Measurements from ENCODE around the gene CELF4.

DNA sequence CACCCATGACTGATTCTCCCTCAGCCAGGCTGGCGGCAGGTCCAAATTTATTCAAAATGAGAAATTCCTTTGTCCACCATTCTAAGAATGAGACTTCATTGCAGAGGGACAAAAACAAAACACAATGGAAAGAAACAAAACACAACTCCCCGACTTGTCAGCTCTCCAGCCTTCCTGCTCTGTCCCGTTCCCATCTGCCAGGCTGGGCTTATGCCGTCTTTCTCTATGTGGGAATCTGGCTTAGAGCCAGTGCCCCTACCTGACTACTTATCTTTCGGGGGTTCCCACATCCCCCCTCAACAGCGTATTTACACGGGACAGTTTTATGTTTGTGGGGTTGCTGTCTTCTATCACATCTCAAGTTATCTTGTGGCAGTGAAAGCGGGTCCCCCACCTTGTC, 13.8 kb downstream of the CELF4 start:
- TF ChIP-seq TAF1 (IDR thresholded peaks at IDR 0.05; ENCODE audit: low read depth) (no peak), EP300 (IDR thresholded peaks at IDR 0.05; ENCODE audit: borderline replicate concordance) (no peak), ZBTB7A (IDR thresholded peaks at IDR 0.05; ENCODE audit: low read depth) (no peak), CREB1 (IDR thresholded peaks at IDR 0.05; ENCODE audit: low read depth) (no peak), YY1 (IDR thresholded peaks at IDR 0.05; ENCODE audit: low read depth) (no peak), CEBPB (IDR thresholded peaks at IDR 0.05) (no peak), RAD21 (IDR thresholded peaks at IDR 0.05; ENCODE audit: low read depth) (no peak), EGR1 (IDR thresholded peaks at IDR 0.05) (no peak), TEAD4 (IDR thresholded peaks at IDR 0.05) (no peak), TCF12 (IDR thresholded peaks at IDR 0.05; ENCODE audit: low read depth) (no peak), FOXM1 (IDR thresholded peaks at IDR 0.05; ENCODE audit: borderline replicate concordance, low read depth) (no peak)
- TF ChIP-seq, protein P1, sequence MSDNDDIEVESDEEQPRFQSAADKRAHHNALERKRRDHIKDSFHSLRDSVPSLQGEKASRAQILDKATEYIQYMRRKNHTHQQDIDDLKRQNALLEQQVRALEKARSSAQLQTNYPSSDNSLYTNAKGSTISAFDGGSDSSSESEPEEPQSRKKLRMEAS (IDR thresholded peaks at IDR 0.05): no peak
- TF ChIP-seq, protein P2, sequence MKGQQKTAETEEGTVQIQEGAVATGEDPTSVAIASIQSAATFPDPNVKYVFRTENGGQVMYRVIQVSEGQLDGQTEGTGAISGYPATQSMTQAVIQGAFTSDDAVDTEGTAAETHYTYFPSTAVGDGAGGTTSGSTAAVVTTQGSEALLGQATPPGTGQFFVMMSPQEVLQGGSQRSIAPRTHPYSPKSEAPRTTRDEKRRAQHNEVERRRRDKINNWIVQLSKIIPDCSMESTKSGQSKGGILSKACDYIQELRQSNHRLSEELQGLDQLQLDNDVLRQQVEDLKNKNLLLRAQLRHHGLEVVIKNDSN (IDR thresholded peaks at IDR 0.05): no peak
- TF ChIP-seq, protein P3, sequence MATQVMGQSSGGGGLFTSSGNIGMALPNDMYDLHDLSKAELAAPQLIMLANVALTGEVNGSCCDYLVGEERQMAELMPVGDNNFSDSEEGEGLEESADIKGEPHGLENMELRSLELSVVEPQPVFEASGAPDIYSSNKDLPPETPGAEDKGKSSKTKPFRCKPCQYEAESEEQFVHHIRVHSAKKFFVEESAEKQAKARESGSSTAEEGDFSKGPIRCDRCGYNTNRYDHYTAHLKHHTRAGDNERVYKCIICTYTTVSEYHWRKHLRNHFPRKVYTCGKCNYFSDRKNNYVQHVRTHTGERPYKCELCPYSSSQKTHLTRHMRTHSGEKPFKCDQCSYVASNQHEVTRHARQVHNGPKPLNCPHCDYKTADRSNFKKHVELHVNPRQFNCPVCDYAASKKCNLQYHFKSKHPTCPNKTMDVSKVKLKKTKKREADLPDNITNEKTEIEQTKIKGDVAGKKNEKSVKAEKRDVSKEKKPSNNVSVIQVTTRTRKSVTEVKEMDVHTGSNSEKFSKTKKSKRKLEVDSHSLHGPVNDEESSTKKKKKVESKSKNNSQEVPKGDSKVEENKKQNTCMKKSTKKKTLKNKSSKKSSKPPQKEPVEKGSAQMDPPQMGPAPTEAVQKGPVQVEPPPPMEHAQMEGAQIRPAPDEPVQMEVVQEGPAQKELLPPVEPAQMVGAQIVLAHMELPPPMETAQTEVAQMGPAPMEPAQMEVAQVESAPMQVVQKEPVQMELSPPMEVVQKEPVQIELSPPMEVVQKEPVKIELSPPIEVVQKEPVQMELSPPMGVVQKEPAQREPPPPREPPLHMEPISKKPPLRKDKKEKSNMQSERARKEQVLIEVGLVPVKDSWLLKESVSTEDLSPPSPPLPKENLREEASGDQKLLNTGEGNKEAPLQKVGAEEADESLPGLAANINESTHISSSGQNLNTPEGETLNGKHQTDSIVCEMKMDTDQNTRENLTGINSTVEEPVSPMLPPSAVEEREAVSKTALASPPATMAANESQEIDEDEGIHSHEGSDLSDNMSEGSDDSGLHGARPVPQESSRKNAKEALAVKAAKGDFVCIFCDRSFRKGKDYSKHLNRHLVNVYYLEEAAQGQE (IDR thresholded peaks at IDR 0.05; ENCODE audit: low read depth): no peak

All from Ishikawa (cell line).